GM23338 (cell line): ENCODE data around the gene UFSP1. TPM values are rescaled to one million over a fixed set of nuclear protein-coding genes. Genes with fewer than 3 reads are reported as not detected.

Experiments used
- ATAC-seq: fragments of 200-7000 bp; cut with Tn5 transposase; 3 replicates; pipeline ENCODE4 v1.9.1; 2020
- DNase-seq: peaks from one replicate; pipeline ENCODE4 v3.0.0-alpha.2; 2015; ENCODE audit warnings: low spot score
- H2AFZ ChIP-seq: fragments of 200-600 bp; sonication (generic); 2 replicates; pipeline ENCODE4 v1.8.0; 2016; ENCODE audit warnings: antibody characterized with exemption, mild to moderate bottlenecking, moderate library complexity
- H3F3A ChIP-seq: fragments of 200-600 bp; sonication (generic); replicated peaks from 2 replicates; pipeline ENCODE4 v1.8.0; 2017; ENCODE audit warnings: antibody characterized with exemption, mixed run types, low read depth
- H3K27ac ChIP-seq: fragments of 200-600 bp; sonication (generic); 2 replicates; pipeline ENCODE4 v1.6.1; 2016; ENCODE audit warnings: low read depth
- H3K27me3 ChIP-seq: fragments of 200-600 bp; sonication (generic); 2 replicates; pipeline ENCODE4 v1.8.0; 2016; ENCODE audit warnings: mild to moderate bottlenecking, mixed run types, moderate library complexity; ENCODE audit not compliant: insufficient read depth
- H3K36me3 ChIP-seq: fragments of 200-600 bp; sonication (generic); 2 replicates; pipeline ENCODE4 v1.8.0; 2016; ENCODE audit warnings: mild to moderate bottlenecking; ENCODE audit not compliant: insufficient read depth
- H3K4me1 ChIP-seq: fragments of 200-600 bp; sonication (generic); 2 replicates; pipeline ENCODE4 v1.8.0; 2016; ENCODE audit warnings: mild to moderate bottlenecking, moderate library complexity; ENCODE audit not compliant: insufficient read depth
- H3K4me2 ChIP-seq: fragments of 200-600 bp; sonication (generic); 2 replicates; pipeline ENCODE4 v1.7.1; 2017; ENCODE audit warnings: mixed run types
- H3K4me3 ChIP-seq: fragments of 200-600 bp; sonication (generic); 2 replicates; pipeline ENCODE4 v1.6.1; 2016; ENCODE audit warnings: mixed run types
- H3K79me2 ChIP-seq: fragments of 200-600 bp; sonication (generic); replicated peaks from 2 replicates; pipeline ENCODE4 v1.8.0; 2017; ENCODE audit warnings: mild to moderate bottlenecking; ENCODE audit not compliant: insufficient read depth
- H3K9me2 ChIP-seq: fragments of 200-600 bp; sonication (generic); 2 replicates; pipeline ENCODE4 v1.8.0; 2017; ENCODE audit not compliant: insufficient read depth
- H4K20me1 ChIP-seq: fragments of 200-600 bp; sonication (generic); replicated peaks from 2 replicates; pipeline ENCODE4 v1.8.0; 2017; ENCODE audit warnings: mild to moderate bottlenecking; ENCODE audit not compliant: insufficient read depth
- H3K27ac Mint-ChIP-seq: 2 replicates; pipeline ENCODE4 v1.8.0; 2020; ENCODE audit warnings: inconsistent platforms, mild to moderate bottlenecking, moderate library complexity, mixed read lengths
- H3K27me3 Mint-ChIP-seq: 3 replicates; pipeline ENCODE4 v1.8.0; 2022; ENCODE audit warnings: low read depth, mild to moderate bottlenecking, moderate library complexity, mixed read lengths, inconsistent platforms; ENCODE audit not compliant: insufficient read depth, poor library complexity
- H3K36me3 Mint-ChIP-seq: 3 replicates; pipeline ENCODE4 v1.8.0; 2021; ENCODE audit warnings: low read depth, mild to moderate bottlenecking, inconsistent platforms, moderate library complexity, mixed read lengths
- H3K4me1 Mint-ChIP-seq: 3 replicates; pipeline ENCODE4 v1.8.0; 2020; ENCODE audit warnings: mild to moderate bottlenecking, inconsistent platforms, mixed read lengths
- H3K4me3 Mint-ChIP-seq: 3 replicates; pipeline ENCODE4 v1.8.0; 2021; ENCODE audit warnings: moderate library complexity, mild to moderate bottlenecking, inconsistent platforms, mixed read lengths
- H3K9me3 Mint-ChIP-seq: 3 replicates; pipeline ENCODE4 v1.8.0; 2020; ENCODE audit warnings: moderate library complexity, mild to moderate bottlenecking, inconsistent platforms, mixed read lengths
- CREB1 ChIP-seq: fragments of 250-450 bp; sonication (Bioruptor Pico); IDR thresholded peaks from 2 replicates; pipeline ENCODE4 v1.5.0; 2020; ENCODE audit warnings: low read depth, mild to moderate bottlenecking, moderate library complexity
- CTCF ChIP-seq, 2 experiments: fragments of 200-600 bp in 1 of 2; sonication (generic) in 1 of 2; conservative IDR thresholded peaks; 2 replicates each; pipeline versions ENCODE4 v1.5.1 to v1.6.1; 2016 to 2017; ENCODE audit warnings: antibody characterized with exemption in 2 of 2, low read depth in 2 of 2, mild to moderate bottlenecking in 2 of 2, moderate library complexity in 1 of 2
- ETS1 ChIP-seq: IDR thresholded peaks from 2 replicates; pipeline ENCODE4 v1.6.1; 2016; ENCODE audit warnings: antibody characterized with exemption
- EZH2 ChIP-seq: fragments of 200-600 bp; sonication (generic); IDR thresholded peaks from one replicate; pipeline ENCODE4 v1.8.0; 2017; ENCODE audit warnings: antibody characterized with exemption, mild to moderate bottlenecking, low read depth; ENCODE audit not compliant: unreplicated experiment
- EZH2phosphoT487 ChIP-seq: fragments of 200-600 bp; sonication (generic); IDR thresholded peaks from one replicate; pipeline ENCODE4 v1.8.1; 2018; ENCODE audit warnings: antibody characterized with exemption; ENCODE audit not compliant: unreplicated experiment
- JUNB ChIP-seq: IDR thresholded peaks from one replicate; pipeline ENCODE4 v1.6.1; 2016; ENCODE audit warnings: antibody characterized with exemption; ENCODE audit not compliant: unreplicated experiment
- NANOG ChIP-seq: IDR thresholded peaks from 2 replicates; pipeline ENCODE4 v1.6.1; 2016; ENCODE audit warnings: antibody characterized with exemption, borderline replicate concordance
- POLR2AphosphoS5 ChIP-seq: IDR thresholded peaks from 2 replicates; pipeline ENCODE4 v1.6.1; 2016; ENCODE audit warnings: antibody characterized with exemption, low read depth
- REST ChIP-seq: IDR thresholded peaks from one replicate; pipeline ENCODE4 v1.6.1; 2018; ENCODE audit warnings: antibody characterized with exemption; ENCODE audit not compliant: unreplicated experiment
- STAT1 ChIP-seq: IDR thresholded peaks from one replicate; pipeline ENCODE4 v1.6.1; 2016; ENCODE audit warnings: antibody characterized with exemption; ENCODE audit not compliant: unreplicated experiment
- ZNF114 ChIP-seq: fragments of 250-450 bp; sonication (Bioruptor Pico); IDR thresholded peaks from 2 replicates; pipeline ENCODE4 v1.5.0; 2020; ENCODE audit warnings: mild to moderate bottlenecking, moderate library complexity
- ZNF331 ChIP-seq: fragments of 250-450 bp; sonication (Bioruptor Pico); IDR thresholded peaks from 2 replicates; pipeline ENCODE4 v1.5.0; 2020; ENCODE audit warnings: low read depth, mild to moderate bottlenecking, moderate library complexity
- ZNF462 ChIP-seq: fragments of 250-450 bp; sonication (Bioruptor Pico); IDR thresholded peaks from 2 replicates; pipeline ENCODE4 v1.5.0; 2020; ENCODE audit warnings: mild to moderate bottlenecking, moderate library complexity
- polyA plus RNA-seq: library from polyadenylated mRNA; unstranded; fragments of >200 nt; fragmentation: Nextera tagmentation; extraction: Ambion mirVana; gene quantifications from 2 replicates; pipeline ENCODE4 v1.2.1, GENCODE V29; 2016
- total RNA-seq: library from RNA; depleted of rRNA; stranded (reverse); fragments of >200 nt; shearing (Covaris generic); gene quantifications from 2 replicates; pipeline ENCODE4 v1.2.3, GENCODE V29; 2014

Gene UFSP1
- total and polyA plus RNA-seq, 2 experiments from 2014 or later: 2.0 to 11.8 TPM

- DNase-seq (no peak), ATAC-seq (no peak)
- H3K9me3 Mint-ChIP-seq: no peaks in the 10 kb centered on the region; the same call in 2 of the 3 replicates
- peaks cover 33% of the 10 kb centered on the region for H3K4me1 Mint-ChIP-seq
- Histone ChIP-seq H3K79me2 (peaks cover 57% of the 10 kb centered on the region), H3K27ac (no peak overlapping the region), H3K4me1 (no peaks in the 10 kb centered on the region; the same call in none of the 2 replicates), H3K9me2 (no peaks in the 10 kb centered on the region), H2AFZ (no peak overlapping the region), H3K36me3 (peaks cover 56% of the 10 kb centered on the region), H3K27me3 (no peaks in the 10 kb centered on the region), H4K20me1 (peaks cover 50% of the 10 kb centered on the region), H3K4me2 (no peak overlapping the region), H3F3A (peaks cover 45% of the 10 kb centered on the region), H3K4me3 (no peak overlapping the region)
- peaks cover 7% of the 10 kb centered on the region for H3K27me3 Mint-ChIP-seq
- no peak for TF ChIP-seq ETS1
- no peak for TF ChIP-seq ZNF114 (CRISPR knock-in tag)
- no peak for TF ChIP-seq REST
- TF ChIP-seq STAT1: no peak
- TF ChIP-seq JUNB: no peak
- no peak for TF ChIP-seq EZH2phosphoT487
- no peak for TF ChIP-seq ZNF331 (CRISPR knock-in tag)
- TF ChIP-seq CREB1 (CRISPR knock-in tag): no peak
- TF ChIP-seq ZNF462 (CRISPR knock-in tag): no peak
- TF ChIP-seq NANOG: no peak
- no peak for TF ChIP-seq POLR2AphosphoS5
- TF ChIP-seq CTCF (conservative IDR thresholded peaks at IDR 0.05; ENCODE audit: low read depth in 2 of 2): no peak
- no peak for TF ChIP-seq EZH2
- no peak overlapping the region for H3K4me3 Mint-ChIP-seq
- H3K27ac Mint-ChIP-seq: no peak overlapping the region
- H3K36me3 Mint-ChIP-seq: peaks cover 96% of the 10 kb centered on the region
These were observed 7.3 kb downstream of the UFSP1 start for GRCh38 chr7:100882201-100882600.
